ENCODE data around the gene CD52.
"Not testable (repeated sequence)": the region's sequence is repeated elsewhere in the genome, so short reads cannot be mapped to it uniquely, and the experiment has no call there.

The CD52 gene

GRCh38 chr1:26333312-26333711 is 15.6 kb downstream of the CD52 start:
- not testable (repeated sequence) for H3K36me3 ChIP-seq (ENCODE audit: control insufficient read depth in 1 of 2, insufficient read depth in 2 of 2, low read length in 2 of 2); H3K9ac ChIP-seq (ENCODE audit: low read depth in 1 of 2, low read length in 2 of 2); H3K27ac ChIP-seq (ENCODE audit: low read depth, low read length); H3K9me3 ChIP-seq (ENCODE audit: control insufficient read depth in 1 of 2, low read length in 2 of 2); H3K27me3 ChIP-seq (ENCODE audit: control insufficient read depth in 1 of 2, insufficient read depth in 2 of 2, low read length in 2 of 2); H3K4me3 ChIP-seq (ENCODE audit: low read depth in 1 of 2, low read length in 2 of 2); H3K4me1 ChIP-seq (ENCODE audit: control insufficient read depth in 1 of 2, insufficient read depth in 2 of 2, low read length in 2 of 2)

DNA sequence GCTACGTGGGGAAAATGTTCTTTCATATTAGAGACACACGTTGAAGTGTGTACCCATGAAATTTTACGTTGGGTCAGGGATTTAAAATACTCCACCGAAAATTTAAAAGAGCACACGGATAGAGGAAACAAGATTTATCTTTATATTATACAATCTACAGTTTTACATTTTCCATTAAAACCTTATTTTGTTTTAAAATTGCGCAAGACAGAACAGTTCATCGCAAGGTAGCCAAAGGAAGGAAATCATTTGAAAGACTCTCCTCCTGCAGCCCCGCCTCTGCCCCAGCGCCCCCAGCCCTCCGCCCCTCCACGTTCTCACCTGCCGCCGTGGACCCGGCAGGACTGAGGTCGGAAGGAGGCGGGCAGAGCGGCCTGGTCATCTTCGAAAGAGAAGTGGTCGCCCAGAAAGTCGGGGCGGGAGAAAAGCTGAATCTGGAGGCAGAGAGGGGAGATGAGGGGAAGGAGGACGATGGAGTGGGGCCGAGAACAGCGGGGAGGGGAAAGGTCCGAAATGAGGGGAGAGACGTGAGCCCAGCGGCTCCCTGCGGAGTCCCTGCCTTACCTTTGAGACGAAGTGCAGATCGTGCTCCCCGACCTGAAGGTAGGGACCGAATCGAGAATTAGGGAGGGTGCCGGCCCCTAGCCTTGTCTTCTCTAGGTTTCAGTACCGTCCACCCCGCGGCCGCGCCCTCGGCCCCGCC is 18.2 kb downstream of the CD52 start:
- Histone ChIP-seq H3K27me3 (ENCODE audit: control insufficient read depth in 1 of 2, insufficient read depth in 2 of 2, low read length in 2 of 2) (no peaks in the 10 kb centered on the region), H3K4me1 (ENCODE audit: control insufficient read depth in 1 of 2, insufficient read depth in 2 of 2, low read length in 2 of 2) (peaks cover 6 to 10% of the 10 kb centered on the region in 2 donors), H3K9ac (ENCODE audit: low read depth in 1 of 2, low read length in 2 of 2) (peak overlapping the region; percentile 18 to 69), H3K4me3 (ENCODE audit: low read depth in 1 of 2, low read length in 2 of 2) (peak overlapping the region; percentile 78 to 87), H3K36me3 (ENCODE audit: control insufficient read depth in 1 of 2, insufficient read depth in 2 of 2, low read length in 2 of 2) (peaks cover 3 to 5% of the 10 kb centered on the region in 2 donors), H3K9me3 (ENCODE audit: control insufficient read depth in 1 of 2, low read length in 2 of 2) (no peaks in the 10 kb centered on the region), H3K27ac (ENCODE audit: low read depth, low read length) (no peak overlapping the region)

GRCh38 chr1:26336477-26337205 is 18.9 kb downstream of the CD52 start:
- Histone ChIP-seq H3K4me3 (ENCODE audit: low read depth in 1 of 2, low read length in 2 of 2) (peak overlapping the region; percentile 78 to 87), H3K27me3 (ENCODE audit: control insufficient read depth in 1 of 2, insufficient read depth in 2 of 2, low read length in 2 of 2) (no peaks in the 10 kb centered on the region), H3K4me1 (ENCODE audit: control insufficient read depth in 1 of 2, insufficient read depth in 2 of 2, low read length in 2 of 2) (peaks cover 6 to 10% of the 10 kb centered on the region in 2 donors), H3K36me3 (ENCODE audit: control insufficient read depth in 1 of 2, insufficient read depth in 2 of 2, low read length in 2 of 2) (peaks cover 0 to 3% of the 10 kb centered on the region in 2 donors), H3K9ac (ENCODE audit: low read depth in 1 of 2, low read length in 2 of 2) (peak overlapping the region in 1 of 2 donors; percentile 18), H3K27ac (ENCODE audit: low read depth, low read length) (no peak overlapping the region), H3K9me3 (ENCODE audit: control insufficient read depth in 1 of 2, low read length in 2 of 2) (no peaks in the 10 kb centered on the region)

- H3K9me3 ChIP-seq (ENCODE audit: control insufficient read depth in 1 of 2, low read length in 2 of 2) = no peaks in the 10 kb centered on the region
- no peaks in the 10 kb centered on the region for H3K27me3 ChIP-seq (ENCODE audit: control insufficient read depth in 1 of 2, insufficient read depth in 2 of 2, low read length in 2 of 2)
- H3K36me3 ChIP-seq (ENCODE audit: control insufficient read depth in 1 of 2, insufficient read depth in 2 of 2, low read length in 2 of 2) = peaks cover 0 to 3% of the 10 kb centered on the region in 2 donors
- H3K4me1 ChIP-seq (ENCODE audit: control insufficient read depth in 1 of 2, insufficient read depth in 2 of 2, low read length in 2 of 2) = peaks cover 6 to 10% of the 10 kb centered on the region in 2 donors
- peak overlapping the region in 1 of 2 donors; percentile 78 for H3K4me3 ChIP-seq (ENCODE audit: low read depth in 1 of 2, low read length in 2 of 2)
- no peak overlapping the region for H3K9ac ChIP-seq (ENCODE audit: low read depth in 1 of 2, low read length in 2 of 2)
- H3K27ac ChIP-seq (ENCODE audit: low read depth, low read length) = no peak overlapping the region
These were observed 19.4 kb downstream of the CD52 start for GRCh38 chr1:26337206-26337535.

GRCh38 chr1:26337625-26338024 is 19.9 kb downstream of the CD52 start:
- H3K36me3 ChIP-seq (ENCODE audit: control insufficient read depth in 1 of 2, insufficient read depth in 2 of 2, low read length in 2 of 2) = peaks cover 0 to 3% of the 10 kb centered on the region in 2 donors
- no peak overlapping the region for H3K9ac ChIP-seq (ENCODE audit: low read depth in 1 of 2, low read length in 2 of 2)
- no peaks in the 10 kb centered on the region for H3K9me3 ChIP-seq (ENCODE audit: control insufficient read depth in 1 of 2, low read length in 2 of 2)
- H3K27me3 ChIP-seq (ENCODE audit: control insufficient read depth in 1 of 2, insufficient read depth in 2 of 2, low read length in 2 of 2) = no peaks in the 10 kb centered on the region
- peaks cover 6 to 10% of the 10 kb centered on the region in 2 donors for H3K4me1 ChIP-seq (ENCODE audit: control insufficient read depth in 1 of 2, insufficient read depth in 2 of 2, low read length in 2 of 2)
- no peak overlapping the region for H3K4me3 ChIP-seq (ENCODE audit: low read depth in 1 of 2, low read length in 2 of 2)
- no peak overlapping the region for H3K27ac ChIP-seq (ENCODE audit: low read depth, low read length)

DNA sequence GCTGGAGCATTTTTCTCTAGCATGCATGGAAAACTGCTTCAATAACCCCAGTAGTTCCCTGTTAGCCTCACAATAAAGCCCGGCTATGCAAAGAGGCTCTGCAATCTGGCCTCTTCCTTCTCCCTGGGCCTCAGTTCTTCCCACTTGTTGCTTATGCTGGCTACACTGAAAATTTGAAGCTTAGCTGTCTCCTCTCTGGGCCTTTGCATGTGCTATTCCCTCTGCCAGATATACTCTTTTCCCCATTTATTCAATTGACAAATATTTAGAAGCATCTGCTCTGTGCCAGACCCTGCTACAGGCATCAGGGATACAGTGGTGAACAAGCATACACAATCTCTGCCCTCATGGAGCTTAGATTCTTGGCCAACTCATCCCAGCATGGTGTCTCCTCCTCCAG is 20.9 kb downstream of the CD52 start:
- Histone ChIP-seq H3K27ac (ENCODE audit: low read depth, low read length) (no peak overlapping the region), H3K4me1 (ENCODE audit: control insufficient read depth in 1 of 2, insufficient read depth in 2 of 2, low read length in 2 of 2) (peaks cover 6 to 10% of the 10 kb centered on the region in 2 donors), H3K36me3 (ENCODE audit: control insufficient read depth in 1 of 2, insufficient read depth in 2 of 2, low read length in 2 of 2) (peaks cover 0 to 3% of the 10 kb centered on the region in 2 donors), H3K9ac (ENCODE audit: low read depth in 1 of 2, low read length in 2 of 2) (no peak overlapping the region), H3K27me3 (ENCODE audit: control insufficient read depth in 1 of 2, insufficient read depth in 2 of 2, low read length in 2 of 2) (no peaks in the 10 kb centered on the region), H3K4me3 (ENCODE audit: low read depth in 1 of 2, low read length in 2 of 2) (no peak overlapping the region), H3K9me3 (ENCODE audit: control insufficient read depth in 1 of 2, low read length in 2 of 2) (no peaks in the 10 kb centered on the region)

DNA sequence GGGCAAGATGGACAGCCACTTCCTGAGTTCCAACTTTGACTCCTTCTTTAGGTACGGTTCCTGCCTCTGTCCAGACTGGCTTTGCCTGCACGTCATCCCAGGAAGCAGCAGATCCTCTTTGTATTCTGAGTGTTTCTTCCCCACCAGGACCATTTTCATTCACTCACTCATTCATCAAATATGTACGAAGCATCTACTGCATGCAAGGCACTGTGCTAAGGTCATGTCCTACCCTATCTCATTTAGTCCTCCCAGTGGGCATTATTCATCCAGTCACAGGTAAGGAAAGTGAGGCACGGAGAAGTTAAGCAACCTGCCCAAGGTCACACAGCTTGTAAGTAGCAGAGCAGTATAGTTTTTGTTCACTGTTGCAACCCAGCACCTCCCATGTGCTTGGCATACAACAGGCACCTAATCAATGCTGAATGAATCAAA is 22.3 kb downstream of the CD52 start:
- peaks cover 6 to 10% of the 10 kb centered on the region in 2 donors for H3K4me1 ChIP-seq (ENCODE audit: control insufficient read depth in 1 of 2, insufficient read depth in 2 of 2, low read length in 2 of 2)
- peaks cover 0 to 3% of the 10 kb centered on the region in 2 donors for H3K36me3 ChIP-seq (ENCODE audit: control insufficient read depth in 1 of 2, insufficient read depth in 2 of 2, low read length in 2 of 2)
- H3K27me3 ChIP-seq (ENCODE audit: control insufficient read depth in 1 of 2, insufficient read depth in 2 of 2, low read length in 2 of 2) = no peaks in the 10 kb centered on the region
- no peaks in the 10 kb centered on the region for H3K9me3 ChIP-seq (ENCODE audit: control insufficient read depth in 1 of 2, low read length in 2 of 2)
- no peak overlapping the region for H3K9ac ChIP-seq (ENCODE audit: low read depth in 1 of 2, low read length in 2 of 2)
- H3K27ac ChIP-seq (ENCODE audit: low read depth, low read length) = no peak overlapping the region
- no peak overlapping the region for H3K4me3 ChIP-seq (ENCODE audit: low read depth in 1 of 2, low read length in 2 of 2)

DNA sequence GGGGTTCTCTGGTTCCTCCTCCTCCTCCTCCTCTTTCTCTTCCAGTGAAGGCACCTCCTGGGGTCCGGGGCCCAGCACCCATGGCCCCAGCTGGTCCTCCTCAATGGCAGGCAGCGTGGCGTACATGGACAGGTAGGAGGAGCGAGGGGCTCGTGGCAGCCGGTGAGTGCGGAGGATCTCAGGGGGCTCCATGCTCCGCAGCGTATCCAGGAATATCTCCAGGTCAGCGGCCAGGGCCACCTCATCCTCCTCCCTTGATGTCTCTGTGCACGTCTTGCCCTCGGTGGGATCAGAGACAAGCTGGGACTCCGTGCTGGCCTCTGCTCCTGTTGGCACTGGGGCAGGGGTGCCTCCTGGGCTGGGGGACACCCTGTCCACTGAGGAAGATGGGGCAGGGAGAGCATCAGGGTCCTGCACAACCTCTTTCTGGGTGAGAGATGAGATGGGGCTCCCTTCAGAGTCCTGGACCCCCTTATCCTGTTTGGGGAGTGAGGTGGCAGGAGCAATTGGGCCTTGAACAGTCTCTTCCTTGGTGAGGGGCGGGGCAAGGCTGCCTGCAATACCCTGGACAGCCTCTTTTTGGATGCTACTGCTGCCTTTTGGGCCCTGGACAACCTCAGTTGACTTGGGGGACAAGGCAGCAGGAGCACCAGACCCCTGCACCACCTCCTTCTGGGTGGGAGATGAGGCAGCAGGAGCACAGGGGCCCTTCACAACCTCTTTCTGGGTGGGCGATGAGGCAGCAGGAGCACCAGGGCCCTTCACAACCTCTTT is 26.6 kb downstream of the CD52 start:
- no peaks in the 10 kb centered on the region for H3K36me3 ChIP-seq (ENCODE audit: control insufficient read depth in 1 of 2, insufficient read depth in 2 of 2, low read length in 2 of 2)
- H3K4me1 ChIP-seq (ENCODE audit: control insufficient read depth in 1 of 2, insufficient read depth in 2 of 2, low read length in 2 of 2) = no peaks in the 10 kb centered on the region
- H3K27me3 ChIP-seq (ENCODE audit: control insufficient read depth in 1 of 2, insufficient read depth in 2 of 2, low read length in 2 of 2) = no peaks in the 10 kb centered on the region
- H3K27ac ChIP-seq (ENCODE audit: low read depth, low read length) = no peak overlapping the region
- no peaks in the 10 kb centered on the region for H3K9me3 ChIP-seq (ENCODE audit: control insufficient read depth in 1 of 2, low read length in 2 of 2)
- no peak overlapping the region for H3K4me3 ChIP-seq (ENCODE audit: low read depth in 1 of 2, low read length in 2 of 2)
- H3K9ac ChIP-seq (ENCODE audit: low read depth in 1 of 2, low read length in 2 of 2) = no peak overlapping the region

- H3K9ac ChIP-seq (ENCODE audit: low read depth in 1 of 2, low read length in 2 of 2) = no peak overlapping the region
- no peaks in the 10 kb centered on the region for H3K9me3 ChIP-seq (ENCODE audit: control insufficient read depth in 1 of 2, low read length in 2 of 2)
- H3K36me3 ChIP-seq (ENCODE audit: control insufficient read depth in 1 of 2, insufficient read depth in 2 of 2, low read length in 2 of 2) = no peaks in the 10 kb centered on the region
- no peaks in the 10 kb centered on the region for H3K27me3 ChIP-seq (ENCODE audit: control insufficient read depth in 1 of 2, insufficient read depth in 2 of 2, low read length in 2 of 2)
- no peak overlapping the region for H3K4me3 ChIP-seq (ENCODE audit: low read depth in 1 of 2, low read length in 2 of 2)
- H3K4me1 ChIP-seq (ENCODE audit: control insufficient read depth in 1 of 2, insufficient read depth in 2 of 2, low read length in 2 of 2) = peaks cover 3 to 4% of the 10 kb centered on the region in 2 donors
- no peak overlapping the region for H3K27ac ChIP-seq (ENCODE audit: low read depth, low read length)
These were observed 28.0 kb downstream of the CD52 start for GRCh38 chr1:26345718-26346117.

All from duodenal mucosa (tissue), 2 donors.